Heart right ventricle (tissue), 16 donors: ENCODE data around the gene PAK1. TPM values are rescaled to one million over a fixed set of nuclear protein-coding genes. Genes with fewer than 3 reads are reported as not detected.

Experiments
- ATAC-seq, 8 donors: fragments of 200-7000 bp; cut with Tn5 transposase; one replicate each; pipeline ENCODE4 v1.9.1; 2020; ENCODE audit warnings: mild to moderate bottlenecking in 8 of 8, moderate library complexity in 8 of 8, moderate number of reproducible peaks in 1 of 8
- DNase-seq, 2 donors: peaks; one replicate each; pipeline ENCODE4 v3.0.0-alpha.2; 2020
- H3K27ac ChIP-seq, 10 donors: fragments of 200-600 bp; sonication (generic) in 2 of 10; one replicate each; pipeline versions ENCODE4 v1.5.0 to v1.8.0; 2020 to 2022; ENCODE audit warnings: mild to moderate bottlenecking in 3 of 10
- H3K27me3 ChIP-seq, 7 donors: fragments of 200-600 bp; one replicate each; pipeline ENCODE4 v1.8.0; 2021 to 2022; ENCODE audit warnings: mild to moderate bottlenecking in 2 of 7
- H3K36me3 ChIP-seq, 9 donors: fragments of 200-600 bp; sonication (generic) in 1 of 9; one replicate each; pipeline versions ENCODE4 v1.5.0 to v1.8.0; 2020 to 2022; ENCODE audit warnings: mild to moderate bottlenecking in 2 of 9
- H3K4me1 ChIP-seq, 9 donors: fragments of 200-600 bp; sonication (generic) in 1 of 9; one replicate each; pipeline versions ENCODE4 v1.5.0 to v1.8.0; 2020 to 2022; ENCODE audit warnings: mild to moderate bottlenecking in 4 of 9
- H3K4me3 ChIP-seq, 10 donors: fragments of 200-600 bp; sonication (generic) in 2 of 10; one replicate each; pipeline versions ENCODE4 v1.5.0 to v1.8.0; 2020 to 2022; ENCODE audit warnings: mild to moderate bottlenecking in 7 of 10, moderate library complexity in 2 of 10
- H3K9me3 ChIP-seq, 11 donors: fragments of 200-600 bp in 10 of 11; sonication (generic) in 2 of 11; one replicate each; pipeline versions ENCODE4 v1.5.0 to v1.8.0; 2013 to 2022; ENCODE audit warnings: mild to moderate bottlenecking in 2 of 11, control low read depth in 1 of 11, moderate library complexity in 1 of 11
- WGBS, 2 donors: extraction: QIAGEN DNeasy Blood & Tissue Kit; methylation state at CpG; one replicate each; pipeline ENCODE4 v1.1.7; 2013; ENCODE audit warnings: inconsistent platforms in 1 of 2; 5-methylcytosine and 5-hydroxymethylcytosine counted together
- intact Hi-C, 10 donors: fragments of 100-400 bp; cut with DNase I; formaldehyde crosslinking; loops; one replicate each; pipeline versions ENCODE4 v1.11.1 to v1.14.2; 2022
- polyA plus RNA-seq, 2 donors: library from polyadenylated mRNA; stranded (reverse); fragments of 200-250 nt; gene quantifications; one replicate each; pipeline ENCODE4 v1.2.3, GENCODE V29; 2013
- total RNA-seq, 10 donors: library from RNA; stranded (reverse); fragmentation: NEBNext Ultra II Directional in 3 of 10; extraction: Animal tissue kit (Norgen Biotek cat#: 25700) in 3 of 10; gene quantifications; one replicate each; pipeline versions ENCODE4 v1.2.1 to v1.2.4, GENCODE V29; 2021 to 2023
- TF ChIP-seq, protein P1 (sequence below), 9 donors: fragments of 200-600 bp; sonication (generic) in 2 of 9; IDR thresholded peaks; one replicate each; pipeline versions ENCODE4 v1.5.0 to v1.8.0; 2021 to 2022; ENCODE audit warnings: antibody characterized with exemption in 9 of 9, mild to moderate bottlenecking in 5 of 9, moderate library complexity in 1 of 9
- donor health status: Arrhythmogenic right ventricular cardiomyopathy.
- donor health status: ischemic (EF 13 %, LVEDD 7.1; RV severe dilation, severe dysfunction).
- donor health status: healthy with polysubstance abuse.
- donor health status: DM: no; HTN: yes; CAD: no.
- donor health status: DM: no; HTN: no; CAD: no.
- donor health status: ischemic (EF 25% LVEDD 6.9; RV normal size, moderate dysfunction).
- donor health status: ischemic (EF 25% LVEDD 5.7; RV mildly dilated, moderate dysfunction).
- donor health status: healthy.
- donor health status: DM: yes; HTN: yes; CAD: no.
- donor health status: Ischemic cardiomyopathy.
- donor health status: ischemic (EF 35%, LVEDD 5.7; RV mildly dilated, moderate dysfunction).
- donor health status: nonischemic (EF 11% LVEDD 7.7; RV severe dilation, severe dysfunction).
- donor health status: DM: yes; HTN: yes; CAD: no.
- donor health status: PGD.
- donor health status: ischemic (EF 29% LVEDD 5.4; RV normal size, mild dysfunction).
- donor health status: nonischemic (EF 23%, LVEDD 6.1; RV moderate dilation, normal function).

The PAK1 gene
- total and polyA plus RNA-seq, 12 donors: 2.4 to 17.7 (median 6.8) TPM

DNA sequence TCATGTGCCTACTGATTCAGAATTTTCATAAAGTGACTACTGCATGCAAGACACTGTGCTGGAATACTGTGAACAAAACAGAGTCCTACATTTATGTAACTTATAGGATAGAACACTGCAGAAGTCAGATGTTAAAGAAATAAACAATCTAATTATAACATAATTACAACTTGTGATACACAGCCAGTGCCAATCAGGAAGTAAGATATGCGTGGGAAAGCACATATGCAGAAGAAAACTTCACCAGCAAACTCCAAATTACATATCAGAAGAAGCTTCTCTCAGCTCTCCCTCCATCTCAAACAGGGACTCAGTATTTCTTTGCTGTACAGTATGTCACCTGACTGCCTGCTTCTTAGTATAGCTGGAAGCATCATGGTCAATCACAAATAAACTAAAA lies 37.4 kb downstream of the PAK1 start:
- Histone ChIP-seq H3K9me3 (no peaks in the 10 kb centered on the region), H3K4me1 (no peaks in the 10 kb centered on the region), H3K27me3 (no peaks in the 10 kb centered on the region), H3K27ac (no peak overlapping the region), H3K36me3 (no peaks in the 10 kb centered on the region), H3K4me3 (no peak overlapping the region)
- WGBS, 2 donors: 33 to 54% methylated on average over 1 of the region's 1 CpG
- intact Hi-C loops: no loop called here
- DNase-seq: no peak
- TF ChIP-seq, protein P1, sequence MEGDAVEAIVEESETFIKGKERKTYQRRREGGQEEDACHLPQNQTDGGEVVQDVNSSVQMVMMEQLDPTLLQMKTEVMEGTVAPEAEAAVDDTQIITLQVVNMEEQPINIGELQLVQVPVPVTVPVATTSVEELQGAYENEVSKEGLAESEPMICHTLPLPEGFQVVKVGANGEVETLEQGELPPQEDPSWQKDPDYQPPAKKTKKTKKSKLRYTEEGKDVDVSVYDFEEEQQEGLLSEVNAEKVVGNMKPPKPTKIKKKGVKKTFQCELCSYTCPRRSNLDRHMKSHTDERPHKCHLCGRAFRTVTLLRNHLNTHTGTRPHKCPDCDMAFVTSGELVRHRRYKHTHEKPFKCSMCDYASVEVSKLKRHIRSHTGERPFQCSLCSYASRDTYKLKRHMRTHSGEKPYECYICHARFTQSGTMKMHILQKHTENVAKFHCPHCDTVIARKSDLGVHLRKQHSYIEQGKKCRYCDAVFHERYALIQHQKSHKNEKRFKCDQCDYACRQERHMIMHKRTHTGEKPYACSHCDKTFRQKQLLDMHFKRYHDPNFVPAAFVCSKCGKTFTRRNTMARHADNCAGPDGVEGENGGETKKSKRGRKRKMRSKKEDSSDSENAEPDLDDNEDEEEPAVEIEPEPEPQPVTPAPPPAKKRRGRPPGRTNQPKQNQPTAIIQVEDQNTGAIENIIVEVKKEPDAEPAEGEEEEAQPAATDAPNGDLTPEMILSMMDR (IDR thresholded peaks at IDR 0.05): no peak
- ATAC-seq: no peak

DNA sequence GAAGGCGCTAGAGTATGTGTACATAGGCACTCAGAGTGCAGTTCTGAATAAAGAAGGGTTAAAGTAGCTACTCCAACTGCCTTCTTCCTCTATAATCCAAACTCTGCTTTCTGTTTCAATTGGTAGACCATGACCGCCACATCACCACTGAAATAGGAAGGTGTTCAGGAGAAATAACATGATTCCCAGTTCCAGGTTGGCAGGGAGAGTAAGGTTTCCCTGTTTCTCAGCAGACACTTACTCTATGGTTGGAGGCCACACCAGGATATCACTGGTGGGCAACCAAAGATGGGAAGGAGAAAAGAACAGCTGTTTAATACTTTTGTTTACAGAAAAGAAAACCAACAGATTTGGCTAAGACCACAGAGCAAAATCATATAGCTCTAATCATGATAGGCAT lies 37.9 kb downstream of the PAK1 start:
- no peak overlapping the region for H3K27ac ChIP-seq
- H3K4me1 ChIP-seq: no peaks in the 10 kb centered on the region
- whole genome bisulfite sequencing, 2 donors: 87 to 95% methylated on average over 2 of the region's 2 CpGs
- intact Hi-C loops: no loop called here
- no peak overlapping the region for H3K4me3 ChIP-seq
- H3K27me3 ChIP-seq: no peaks in the 10 kb centered on the region
- H3K9me3 ChIP-seq: no peaks in the 10 kb centered on the region
- TF ChIP-seq, protein P1 (IDR thresholded peaks at IDR 0.05): no peak
- no peaks in the 10 kb centered on the region for H3K36me3 ChIP-seq
- DNase-seq (no peak), ATAC-seq (no peak)

DNA sequence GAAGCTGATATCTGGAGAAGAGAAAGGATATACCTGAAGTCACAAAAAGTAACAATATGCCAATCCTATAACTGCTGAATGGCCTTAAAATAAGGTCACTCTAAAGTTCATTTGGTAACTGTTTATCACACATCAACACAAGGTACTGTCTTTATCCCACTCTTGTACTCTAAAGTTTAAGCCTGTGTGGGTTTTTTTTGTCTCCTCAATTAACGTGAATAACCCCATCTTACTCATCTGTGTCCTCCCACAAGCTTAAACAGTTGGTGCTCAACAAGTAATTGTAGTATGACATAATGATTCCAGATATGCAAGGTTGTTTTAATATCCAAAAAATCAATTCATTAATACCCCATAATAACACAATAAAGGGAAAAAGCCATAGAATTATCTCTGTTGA lies 42.1 kb downstream of the PAK1 start:
- DNase-seq: no peak
- no peak overlapping the region for H3K4me3 ChIP-seq
- intact Hi-C loops: no loop called here

GRCh38 chr11:77428598-77428997 lies 45.3 kb downstream of the PAK1 start:
- H3K4me3 ChIP-seq: no peak overlapping the region
- no peak overlapping the region for H3K27ac ChIP-seq
- TF ChIP-seq, protein P1 (IDR thresholded peaks at IDR 0.05): no peak
- WGBS, 2 donors: 88 to 94% methylated on average over 1 of the region's 1 CpG
- intact Hi-C loops: no loop called here
- H3K9me3 ChIP-seq: no peaks in the 10 kb centered on the region
- H3K4me1 ChIP-seq: peaks cover 0 to 11% (median 0%) of the 10 kb centered on the region in 9 donors
- H3K27me3 ChIP-seq: no peaks in the 10 kb centered on the region
- ATAC-seq (no peak), DNase-seq (no peak)
- H3K36me3 ChIP-seq: no peaks in the 10 kb centered on the region

More for the DNA sequence above, 42.1 kb downstream of the PAK1 start:
- 67 to 76% methylated on average over 1 of the region's 1 CpG for WGBS, 2 donors
- Histone ChIP-seq H3K9me3 (no peaks in the 10 kb centered on the region), H3K4me1 (peaks cover 0 to 11% (median 0%) of the 10 kb centered on the region in 9 donors), H3K27me3 (no peaks in the 10 kb centered on the region), H3K36me3 (no peaks in the 10 kb centered on the region), H3K27ac (no peak overlapping the region)
- TF ChIP-seq, protein P1 (IDR thresholded peaks at IDR 0.05): no peak
- ATAC-seq: no peak
